SK-N-SH treated with all-trans-retinoic acid at 6 μM for 48 hours (cell line): ENCODE data around the gene GTF2F1.

ENCODE experiments used
- ATAC-seq: fragments of 200-7000 bp; cut with Tn5 transposase; 3 replicates; pipeline ENCODE4 v1.9.1; 2020; ENCODE audit warnings: mild to moderate bottlenecking, moderate library complexity
- ARNTL ChIP-seq: fragments of 450-650 bp; formaldehyde crosslinking; IDR thresholded peaks from 2 replicates; pipeline ENCODE4 v1.5.0; 2020; ENCODE audit warnings: low read depth, mild to moderate bottlenecking, moderate library complexity, borderline replicate concordance
- BACH2 ChIP-seq: fragments of 250-450 bp; sonication (Bioruptor Pico); IDR thresholded peaks from 2 replicates; pipeline ENCODE4 v1.9.0; 2021; ENCODE audit warnings: mild to moderate bottlenecking, borderline replicate concordance
- CSDC2 ChIP-seq: fragments of 250-450 bp; sonication (Bioruptor Pico); IDR thresholded peaks from 2 replicates; pipeline ENCODE4 v1.5.0; 2020; ENCODE audit warnings: mild to moderate bottlenecking, moderate library complexity
- ESRRG ChIP-seq: fragments of 250-450 bp; sonication (Bioruptor Pico); IDR thresholded peaks from 2 replicates; pipeline ENCODE4 v1.6.1; 2021; ENCODE audit warnings: mild to moderate bottlenecking
- GLIS3 ChIP-seq: fragments of 250-450 bp; sonication (Bioruptor Pico); IDR thresholded peaks from 2 replicates; pipeline ENCODE4 v1.5.0; 2020; ENCODE audit warnings: mild to moderate bottlenecking, moderate library complexity
- ISL1 ChIP-seq: fragments of 250-450 bp; sonication (Bioruptor Pico); IDR thresholded peaks from 2 replicates; pipeline ENCODE4 v2.1.2; 2022; ENCODE audit warnings: mild to moderate bottlenecking, moderate library complexity
- OSR1 ChIP-seq: fragments of 250-450 bp; sonication (Bioruptor Pico); IDR thresholded peaks from 2 replicates; pipeline ENCODE4 v1.8.0; 2022; ENCODE audit warnings: moderate library complexity, mild to moderate bottlenecking, inconsistent platforms
- PPARA ChIP-seq: fragments of 250-450 bp; sonication (Bioruptor Pico); IDR thresholded peaks from 2 replicates; pipeline ENCODE4 v1.5.0; 2020; ENCODE audit warnings: mild to moderate bottlenecking, borderline replicate concordance
- RARB ChIP-seq: fragments of 250-450 bp; sonication (Bioruptor Pico); IDR thresholded peaks from 2 replicates; pipeline ENCODE4 v1.8.0; 2021; ENCODE audit warnings: mild to moderate bottlenecking, moderate library complexity
- SNAI2 ChIP-seq: fragments of 250-450 bp; sonication (Bioruptor Pico); IDR thresholded peaks from 2 replicates; pipeline ENCODE4 v1.5.0; 2020; ENCODE audit warnings: mild to moderate bottlenecking, moderate library complexity
- TCF4 ChIP-seq: fragments of 250-450 bp; sonication (Bioruptor Pico); IDR thresholded peaks from 2 replicates; pipeline ENCODE4 v1.8.0; 2021; ENCODE audit warnings: mild to moderate bottlenecking, moderate library complexity, borderline replicate concordance
- TOX ChIP-seq: fragments of 250-450 bp; sonication (Bioruptor Pico); IDR thresholded peaks from 2 replicates; pipeline ENCODE4 v1.8.0; 2021; ENCODE audit warnings: mild to moderate bottlenecking, moderate library complexity, borderline replicate concordance
- ZC3H10 ChIP-seq: fragments of 250-450 bp; sonication (Bioruptor Pico); IDR thresholded peaks from 2 replicates; pipeline ENCODE4 v1.5.1; 2021; ENCODE audit warnings: mild to moderate bottlenecking, moderate library complexity
- ZFP3 ChIP-seq: fragments of 250-450 bp; sonication (Bioruptor Pico); IDR thresholded peaks from 2 replicates; pipeline ENCODE4 v1.5.0; 2020; ENCODE audit warnings: mild to moderate bottlenecking, moderate library complexity
- ZFP30 ChIP-seq: fragments of 450-650 bp; formaldehyde crosslinking; IDR thresholded peaks from 2 replicates; pipeline ENCODE4 v1.5.0; 2022; ENCODE audit warnings: mild to moderate bottlenecking, moderate library complexity
- ZNF565 ChIP-seq: fragments of 450-650 bp; formaldehyde crosslinking; conservative IDR thresholded peaks from 2 replicates; pipeline ENCODE4 v1.5.0; 2020; ENCODE audit warnings: low read depth, mild to moderate bottlenecking, moderate library complexity
- ZNF70 ChIP-seq: fragments of 450-650 bp; formaldehyde crosslinking; IDR thresholded peaks from 2 replicates; pipeline ENCODE4 v1.5.0; 2020; ENCODE audit warnings: mild to moderate bottlenecking, moderate library complexity
- TF ChIP-seq, protein P1 (sequence below): fragments of 250-450 bp; sonication (Bioruptor Pico); IDR thresholded peaks from 2 replicates; pipeline ENCODE4 v1.8.0; 2020; ENCODE audit warnings: mild to moderate bottlenecking, moderate library complexity, borderline replicate concordance
- TF ChIP-seq, protein P2 (sequence below): fragments of 250-450 bp; sonication (Bioruptor Pico); IDR thresholded peaks from 2 replicates; pipeline ENCODE4 v1.5.0; 2020; ENCODE audit warnings: mild to moderate bottlenecking, moderate library complexity
- TF ChIP-seq, protein P3 (sequence below): fragments of 250-450 bp; sonication (Bioruptor Pico); IDR thresholded peaks from 2 replicates; pipeline ENCODE4 v1.5.1; 2020; ENCODE audit warnings: low read depth, mild to moderate bottlenecking, moderate library complexity
- TF ChIP-seq, protein P4 (sequence below): fragments of 250-450 bp; sonication (Bioruptor Pico); IDR thresholded peaks from 2 replicates; pipeline ENCODE4 v1.5.1; 2021; ENCODE audit warnings: mild to moderate bottlenecking, moderate library complexity

The GTF2F1 gene

GRCh38 chr19:6415591-6416190 is 22.7 kb upstream of the GTF2F1 start:
- no peak for ATAC-seq
- no peak for TF ChIP-seq ESRRG (CRISPR knock-in tag)
- no peak for TF ChIP-seq ARNTL (CRISPR knock-in tag)
- no peak for TF ChIP-seq PPARA (CRISPR knock-in tag)
- TF ChIP-seq TCF4 (CRISPR knock-in tag): no peak
- no peak for TF ChIP-seq ISL1 (CRISPR knock-in tag)
- TF ChIP-seq, protein P1, sequence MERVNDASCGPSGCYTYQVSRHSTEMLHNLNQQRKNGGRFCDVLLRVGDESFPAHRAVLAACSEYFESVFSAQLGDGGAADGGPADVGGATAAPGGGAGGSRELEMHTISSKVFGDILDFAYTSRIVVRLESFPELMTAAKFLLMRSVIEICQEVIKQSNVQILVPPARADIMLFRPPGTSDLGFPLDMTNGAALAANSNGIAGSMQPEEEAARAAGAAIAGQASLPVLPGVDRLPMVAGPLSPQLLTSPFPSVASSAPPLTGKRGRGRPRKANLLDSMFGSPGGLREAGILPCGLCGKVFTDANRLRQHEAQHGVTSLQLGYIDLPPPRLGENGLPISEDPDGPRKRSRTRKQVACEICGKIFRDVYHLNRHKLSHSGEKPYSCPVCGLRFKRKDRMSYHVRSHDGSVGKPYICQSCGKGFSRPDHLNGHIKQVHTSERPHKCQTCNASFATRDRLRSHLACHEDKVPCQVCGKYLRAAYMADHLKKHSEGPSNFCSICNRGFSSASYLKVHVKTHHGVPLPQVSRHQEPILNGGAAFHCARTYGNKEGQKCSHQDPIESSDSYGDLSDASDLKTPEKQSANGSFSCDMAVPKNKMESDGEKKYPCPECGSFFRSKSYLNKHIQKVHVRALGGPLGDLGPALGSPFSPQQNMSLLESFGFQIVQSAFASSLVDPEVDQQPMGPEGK: no peak
- TF ChIP-seq ZNF70 (CRISPR knock-in tag): no peak
- TF ChIP-seq, protein P2, sequence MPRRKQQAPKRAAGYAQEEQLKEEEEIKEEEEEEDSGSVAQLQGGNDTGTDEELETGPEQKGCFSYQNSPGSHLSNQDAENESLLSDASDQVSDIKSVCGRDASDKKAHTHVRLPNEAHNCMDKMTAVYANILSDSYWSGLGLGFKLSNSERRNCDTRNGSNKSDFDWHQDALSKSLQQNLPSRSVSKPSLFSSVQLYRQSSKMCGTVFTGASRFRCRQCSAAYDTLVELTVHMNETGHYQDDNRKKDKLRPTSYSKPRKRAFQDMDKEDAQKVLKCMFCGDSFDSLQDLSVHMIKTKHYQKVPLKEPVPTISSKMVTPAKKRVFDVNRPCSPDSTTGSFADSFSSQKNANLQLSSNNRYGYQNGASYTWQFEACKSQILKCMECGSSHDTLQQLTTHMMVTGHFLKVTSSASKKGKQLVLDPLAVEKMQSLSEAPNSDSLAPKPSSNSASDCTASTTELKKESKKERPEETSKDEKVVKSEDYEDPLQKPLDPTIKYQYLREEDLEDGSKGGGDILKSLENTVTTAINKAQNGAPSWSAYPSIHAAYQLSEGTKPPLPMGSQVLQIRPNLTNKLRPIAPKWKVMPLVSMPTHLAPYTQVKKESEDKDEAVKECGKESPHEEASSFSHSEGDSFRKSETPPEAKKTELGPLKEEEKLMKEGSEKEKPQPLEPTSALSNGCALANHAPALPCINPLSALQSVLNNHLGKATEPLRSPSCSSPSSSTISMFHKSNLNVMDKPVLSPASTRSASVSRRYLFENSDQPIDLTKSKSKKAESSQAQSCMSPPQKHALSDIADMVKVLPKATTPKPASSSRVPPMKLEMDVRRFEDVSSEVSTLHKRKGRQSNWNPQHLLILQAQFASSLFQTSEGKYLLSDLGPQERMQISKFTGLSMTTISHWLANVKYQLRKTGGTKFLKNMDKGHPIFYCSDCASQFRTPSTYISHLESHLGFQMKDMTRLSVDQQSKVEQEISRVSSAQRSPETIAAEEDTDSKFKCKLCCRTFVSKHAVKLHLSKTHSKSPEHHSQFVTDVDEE (CRISPR knock-in tag): no peak
- no peak for TF ChIP-seq OSR1 (CRISPR knock-in tag)
- TF ChIP-seq SNAI2 (CRISPR knock-in tag): no peak
- TF ChIP-seq, protein P3, sequence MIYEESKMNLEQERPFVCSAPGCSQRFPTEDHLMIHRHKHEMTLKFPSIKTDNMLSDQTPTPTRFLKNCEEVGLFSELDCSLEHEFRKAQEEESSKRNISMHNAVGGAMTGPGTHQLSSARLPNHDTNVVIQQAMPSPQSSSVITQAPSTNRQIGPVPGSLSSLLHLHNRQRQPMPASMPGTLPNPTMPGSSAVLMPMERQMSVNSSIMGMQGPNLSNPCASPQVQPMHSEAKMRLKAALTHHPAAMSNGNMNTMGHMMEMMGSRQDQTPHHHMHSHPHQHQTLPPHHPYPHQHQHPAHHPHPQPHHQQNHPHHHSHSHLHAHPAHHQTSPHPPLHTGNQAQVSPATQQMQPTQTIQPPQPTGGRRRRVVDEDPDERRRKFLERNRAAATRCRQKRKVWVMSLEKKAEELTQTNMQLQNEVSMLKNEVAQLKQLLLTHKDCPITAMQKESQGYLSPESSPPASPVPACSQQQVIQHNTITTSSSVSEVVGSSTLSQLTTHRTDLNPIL (CRISPR knock-in tag): no peak
- no peak for TF ChIP-seq BACH2 (CRISPR knock-in tag)
- TF ChIP-seq GLIS3: no peak

DNA sequence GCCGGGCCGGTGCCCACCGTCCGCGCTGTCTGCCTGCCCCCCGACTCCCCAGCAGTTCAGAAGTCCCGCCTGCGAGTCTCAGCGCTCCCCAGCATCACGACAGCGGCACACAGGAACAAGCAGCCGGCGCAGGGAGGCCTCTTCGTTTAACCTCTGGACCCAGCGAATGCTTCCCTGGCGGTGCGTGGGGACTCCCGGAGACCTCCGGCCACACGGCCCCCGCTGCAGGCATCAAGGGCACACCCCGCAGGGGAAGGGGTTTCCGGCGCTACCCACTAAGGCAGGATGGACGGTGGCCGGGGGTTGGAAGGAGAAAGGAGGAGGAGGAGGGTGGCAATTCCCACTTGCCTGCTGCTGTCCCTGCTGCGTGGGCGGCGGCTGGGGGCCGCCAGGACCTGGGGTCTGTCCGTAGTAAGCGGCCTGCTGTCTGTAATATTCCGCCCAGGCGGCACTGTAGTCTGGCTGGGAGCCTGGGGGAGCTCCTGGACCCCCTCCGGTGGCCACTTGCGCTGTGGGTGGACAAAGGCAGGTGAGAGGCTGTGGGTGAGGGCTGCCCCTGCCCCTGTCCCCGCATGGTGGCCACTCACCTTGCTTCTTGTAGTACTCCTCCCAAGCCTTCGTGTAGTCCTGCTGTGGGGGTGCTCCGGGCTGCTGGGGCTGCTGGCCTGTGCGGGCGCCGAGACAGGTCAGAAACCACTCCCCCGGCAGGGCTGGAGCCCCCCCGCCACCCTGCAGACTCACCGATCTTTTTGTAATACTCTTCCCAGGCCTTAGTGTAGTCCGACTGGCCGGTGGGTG is 22.0 kb upstream of the GTF2F1 start:
- ATAC-seq: no peak
- TF ChIP-seq ZFP3 (CRISPR knock-in tag) (no peak), RARB (CRISPR knock-in tag) (no peak), ZNF70 (CRISPR knock-in tag) (no peak), ZFP30 (CRISPR knock-in tag) (no peak), CSDC2 (CRISPR knock-in tag) (no peak), TOX (CRISPR knock-in tag) (no peak), ZNF565 (CRISPR knock-in tag) (no peak), ZC3H10 (CRISPR knock-in tag) (no peak), OSR1 (CRISPR knock-in tag) (no peak), TCF4 (CRISPR knock-in tag) (no peak), BACH2 (CRISPR knock-in tag) (no peak)
- TF ChIP-seq, protein P4, sequence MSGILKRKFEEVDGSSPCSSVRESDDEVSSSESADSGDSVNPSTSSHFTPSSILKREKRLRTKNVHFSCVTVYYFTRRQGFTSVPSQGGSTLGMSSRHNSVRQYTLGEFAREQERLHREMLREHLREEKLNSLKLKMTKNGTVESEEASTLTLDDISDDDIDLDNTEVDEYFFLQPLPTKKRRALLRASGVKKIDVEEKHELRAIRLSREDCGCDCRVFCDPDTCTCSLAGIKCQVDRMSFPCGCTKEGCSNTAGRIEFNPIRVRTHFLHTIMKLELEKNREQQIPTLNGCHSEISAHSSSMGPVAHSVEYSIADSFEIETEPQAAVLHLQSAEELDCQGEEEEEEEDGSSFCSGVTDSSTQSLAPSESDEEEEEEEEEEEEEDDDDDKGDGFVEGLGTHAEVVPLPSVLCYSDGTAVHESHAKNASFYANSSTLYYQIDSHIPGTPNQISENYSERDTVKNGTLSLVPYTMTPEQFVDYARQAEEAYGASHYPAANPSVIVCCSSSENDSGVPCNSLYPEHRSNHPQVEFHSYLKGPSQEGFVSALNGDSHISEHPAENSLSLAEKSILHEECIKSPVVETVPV (CRISPR knock-in tag): no peak
- TF ChIP-seq, protein P3 (CRISPR knock-in tag): no peak
- TF ChIP-seq, protein P1: no peak
- TF ChIP-seq, all 23 proteins: peak for 0
